Ovary (tissue), 9 donors: ENCODE results near the gene GCK. TPM values are rescaled to one million over a fixed set of nuclear protein-coding genes. Genes with fewer than 3 reads are reported as not detected.
"Not testable (repeated sequence)": the region's sequence is repeated elsewhere in the genome, so short reads cannot be mapped to it uniquely, and the experiment has no call there.

ENCODE experiments used
- DNase-seq, 5 donors: peaks; one replicate each; pipeline ENCODE4 v3.0.0-alpha.2; 2019 to 2020
- H3K27ac ChIP-seq, 2 donors: fragments of 200-600 bp; one replicate each; pipeline versions ENCODE4 v1.5.1 to v1.8.0; 2019 to 2022
- H3K27me3 ChIP-seq: fragments of 200-600 bp; one replicate; pipeline ENCODE4 v1.8.0; 2022
- H3K36me3 ChIP-seq: fragments of 200-600 bp; sonication (generic); one replicate; pipeline ENCODE4 v1.5.1; 2019
- H3K4me1 ChIP-seq: one replicate; pipeline ENCODE4 v1.8.1; 2013; ENCODE audit warnings: mild to moderate bottlenecking, moderate library complexity; ENCODE audit not compliant: insufficient read depth
- H3K4me3 ChIP-seq: fragments of 200-600 bp; sonication (generic); one replicate; pipeline ENCODE4 v1.5.1; 2017
- H3K9me3 ChIP-seq, 2 donors: fragments of 200-600 bp in 1 of 2; sonication (generic) in 1 of 2; one replicate each; pipeline versions ENCODE4 v1.5.1 to v1.8.1; 2013 to 2019; ENCODE audit warnings: mild to moderate bottlenecking in 1 of 2, moderate library complexity in 1 of 2
- CTCF ChIP-seq, 3 donors: fragments of 450-650 bp in 2 of 3; fragments of 200-600 bp in 1 of 3; IDR thresholded peaks; one replicate each; pipeline versions ENCODE4 v1.5.1 to v1.8.0; 2016 to 2022; ENCODE audit warnings: antibody characterized with exemption in 3 of 3, mild to moderate bottlenecking in 1 of 3
- EP300 ChIP-seq: sonication (generic); formaldehyde crosslinking; IDR thresholded peaks from one replicate; pipeline ENCODE4 v1.6.1; 2017; ENCODE audit warnings: antibody characterized with exemption
- POLR2A ChIP-seq: fragments of 450-650 bp; IDR thresholded peaks from one replicate; pipeline ENCODE4 v1.6.1; 2017; ENCODE audit warnings: antibody characterized with exemption, mild to moderate bottlenecking, moderate library complexity
- WGBS, 3 donors: extraction: QIAGEN DNeasy Blood & Tissue Kit in 1 of 3; methylation state at CpG; one replicate each; pipeline versions ENCODE4 v1.1.5 to v1.1.7; 2013 to 2017; 5-methylcytosine and 5-hydroxymethylcytosine counted together
- intact Hi-C, 4 donors: fragments of 100-400 bp; cut with DNase I; formaldehyde crosslinking; loops; one replicate each; pipeline versions ENCODE4 v1.11.0 to v1.15.1; 2022 to 2023
- polyA plus RNA-seq, 2 donors: library from polyadenylated mRNA; stranded (reverse); fragments of 200-250 nt in 1 of 2; fragments of 350-450 nt in 1 of 2; fragmentation: Illumina TruSeq in 1 of 2; extraction: RNeasy Lipid Tissue Mini Kit (QIAGEN cat#74804) in 1 of 2; gene quantifications; one replicate each; pipeline ENCODE4 v1.2.3, GENCODE V29; 2013 to 2014
- total RNA-seq, 7 donors: library from RNA; depleted of rRNA in 2 of 7; stranded (reverse); fragments of >200 nt in 2 of 7; fragmentation: NEBNext Ultra II Directional in 3 of 7; extraction: Animal tissue kit (Norgen Biotek cat#: 25700) in 3 of 7; gene quantifications; one replicate each; pipeline versions ENCODE4 v1.1.0 to v1.2.4, GENCODE V29; 2016 to 2023
- donor health status: DM: no; HTN: no; CAD: no; lungs with moderate emphysema.
- donor health status: DM: no; HTN: no; CAD: no.
- donor health status: Bipolar disorder and iron deficiency.
- donor health status: DM: yes; HTN: yes; CAD: no.
- donor health status: DM: no; HTN: no; CAD: no.
- donor health status: DM: yes; HTN: yes; CAD: no.

The GCK gene
- total and polyA plus RNA-seq, 9 donors: 0.48 to 2.9 (median 1.3) TPM

- Histone ChIP-seq H3K4me3 (no peak overlapping the region), H3K4me1 (peaks cover 4% of the 10 kb centered on the region), H3K27me3 (no peaks in the 10 kb centered on the region), H3K9me3 (no peaks in the 10 kb centered on the region), H3K27ac (no peak overlapping the region), H3K36me3 (no peaks in the 10 kb centered on the region)
- WGBS, 3 donors: 88 to 97% (median 93%) methylated on average over 5 of the region's 5 CpGs
- DNase-seq: no peak
- intact Hi-C loops: no loop called here
- no peak for TF ChIP-seq CTCF (IDR thresholded peaks at IDR 0.05)
Observed at GRCh38 chr7:44206008-44206407, 16.8 kb upstream of the GCK start.

- H3K4me1 ChIP-seq: peaks cover 4% of the 10 kb centered on the region
- WGBS, 3 donors: 9 to 16% (median 9%) methylated on average over 8 of the region's 8 CpGs
- TF ChIP-seq EP300 (no peak), CTCF (IDR thresholded peaks at IDR 0.05) (no peak)
- no peak for DNase-seq
- H3K27me3 ChIP-seq: no peaks in the 10 kb centered on the region
- no peaks in the 10 kb centered on the region for H3K9me3 ChIP-seq
- H3K4me3 ChIP-seq: peak overlapping the region; percentile 83
- no peak overlapping the region for H3K27ac ChIP-seq
- intact Hi-C loops: no loop called here
- H3K36me3 ChIP-seq: no peaks in the 10 kb centered on the region
Observed at GRCh38 chr7:44201813-44202212, 12.6 kb upstream of the GCK start.

- DNase-seq: peak; percentile 86 to 91 (median 88)
- TF ChIP-seq POLR2A (peak; percentile 45), CTCF (IDR thresholded peaks at IDR 0.05) (peak; percentile 39 to 65 (median 57)), EP300 (no peak)
- Histone ChIP-seq H3K36me3 (no peaks in the 10 kb centered on the region), H3K9me3 (no peaks in the 10 kb centered on the region), H3K27ac (no peak within 1 kb of the TSS), H3K4me3 (peak within 1 kb of the TSS; percentile 83), H3K27me3 (no peaks in the 10 kb centered on the region), H3K4me1 (peaks cover 4% of the 10 kb centered on the region)
- intact Hi-C loops: no loop called here
- 0 to 1% (median 0%) methylated on average over 47 to 58 of the region's 58 CpGs for WGBS, 3 donors
Observed at GRCh38 chr7:44200699-44201461, 11.6 kb upstream of the GCK start, which contains the start of gene YKT6. Gene YKT6 (plus strand): TSS chr7:44200978. CDS start chr7:44201136, 158 bp downstream.

GRCh38 chr7:44200163-44200562 lies 10.9 kb upstream of the GCK start:
- intact Hi-C loops, H3K36me3 ChIP-seq, H3K27me3 ChIP-seq, DNase-seq, H3K4me3 ChIP-seq, H3K27ac ChIP-seq, H3K9me3 ChIP-seq, H3K4me1 ChIP-seq: not testable (repeated sequence)
- 83 to 90% methylated on average over 3 of the region's 3 CpGs; no CpG with 5 or more reads in 1 of the 3 donors for WGBS, 3 donors

GRCh38 chr7:44197474-44197873 lies 8.2 kb upstream of the GCK start:
- Histone ChIP-seq H3K27ac (no peak overlapping the region), H3K4me3 (no peak overlapping the region), H3K27me3 (no peaks in the 10 kb centered on the region), H3K36me3 (no peaks in the 10 kb centered on the region), H3K9me3 (no peaks in the 10 kb centered on the region), H3K4me1 (peaks cover 4% of the 10 kb centered on the region)
- DNase-seq: no peak
- WGBS, 3 donors: 72 to 77% (median 76%) methylated on average over 7 of the region's 7 CpGs
- intact Hi-C loops: loop anchor here in 3 of 4 donors (5.0 to 10.0 kb wide), 3 partner anchors 63 to 143 kb away; no protein-coding TSS in a partner anchor
- TF ChIP-seq CTCF (IDR thresholded peaks at IDR 0.05): no peak
- no peak for TF ChIP-seq POLR2A
- TF ChIP-seq EP300: no peak
